ENCODE data around the gene HTRA2. TPM values are rescaled to one million over a fixed set of nuclear protein-coding genes. Genes with fewer than 3 reads are reported as not detected.

The HTRA2 gene
- total RNA-seq, 1 donor from 2014 or later = 31.4 TPM

- Histone ChIP-seq H3K9me3 (no peaks in the 10 kb centered on the region), H3K36me3 (no peaks in the 10 kb centered on the region), H3K27ac (peak overlapping the region; percentile 67), H3K27me3 (no peaks in the 10 kb centered on the region), H3K4me3 (no peak overlapping the region), H3K4me1 (peaks cover 22% of the 10 kb centered on the region)
- ATAC-seq (peak; percentile 85), DNase-seq (no peak)
- intact Hi-C loops (cut with DNase I) = no loop called here
- TF ChIP-seq CTCF (IDR thresholded peaks at IDR 0.05) = no peak
Measured at GRCh38 chr2:74577448-74577847, 47.7 kb downstream of the HTRA2 start.

GRCh38 chr2:74578408-74578807 is 48.7 kb downstream of the HTRA2 start:
- intact Hi-C loops (cut with DNase I) = no loop called here
- DNase-seq = no peak
- H3K27ac ChIP-seq = peak overlapping the region; percentile 36

GRCh38 chr2:74581463-74581862 is 51.7 kb downstream of the HTRA2 start:
- Histone ChIP-seq H3K27me3 (no peaks in the 10 kb centered on the region), H3K4me1 (peaks cover 9% of the 10 kb centered on the region), H3K4me3 (no peak overlapping the region), H3K9me3 (no peaks in the 10 kb centered on the region), H3K36me3 (no peaks in the 10 kb centered on the region), H3K27ac (no peak overlapping the region)
- intact Hi-C loops (cut with DNase I) = loop anchor here (10.0 kb wide), 1 partner anchor 87 kb away; the partner anchor contains the start of gene LBX2
- no peak for ATAC-seq
- DNase-seq = no peak
- no peak for TF ChIP-seq CTCF (IDR thresholded peaks at IDR 0.05)

More at GRCh38 chr2:74578408-74578807, 48.7 kb downstream of the HTRA2 start:
- Histone ChIP-seq H3K4me1 (peaks cover 22% of the 10 kb centered on the region), H3K9me3 (no peaks in the 10 kb centered on the region), H3K27me3 (no peaks in the 10 kb centered on the region), H3K4me3 (no peak overlapping the region), H3K36me3 (no peaks in the 10 kb centered on the region)
- TF ChIP-seq CTCF (IDR thresholded peaks at IDR 0.05) = no peak
- no peak for ATAC-seq

GRCh38 chr2:74582184-74582583 is 52.5 kb downstream of the HTRA2 start:
- no peak for ATAC-seq

More at GRCh38 chr2:74582184-74582583, 52.5 kb downstream of the HTRA2 start:
- H3K4me3 ChIP-seq = no peak overlapping the region
- DNase-seq = no peak
- H3K27me3 ChIP-seq = no peaks in the 10 kb centered on the region
- H3K4me1 ChIP-seq = peaks cover 9% of the 10 kb centered on the region
- no peaks in the 10 kb centered on the region for H3K9me3 ChIP-seq
- intact Hi-C loops (cut with DNase I) = loop anchor here (10.0 kb wide), 1 partner anchor 87 kb away; the partner anchor contains the start of gene LBX2
- no peak for TF ChIP-seq CTCF (IDR thresholded peaks at IDR 0.05)
- H3K27ac ChIP-seq = no peak overlapping the region
- no peaks in the 10 kb centered on the region for H3K36me3 ChIP-seq

Other genes starting within 250 kb of the HTRA2 start
- 3.2 TPM for gene SLC4A5, start 186.5 kb upstream of the HTRA2 start, total RNA-seq
- 140 TPM for gene DCTN1, start 149.6 kb upstream of the HTRA2 start, total RNA-seq
- gene C2orf81, start 108.3 kb upstream of the HTRA2 start, total RNA-seq = 2.1 TPM
- gene WDR54, start 108.2 kb upstream of the HTRA2 start, total RNA-seq = 8.4 TPM
- 32.3 TPM for gene RTKN, start 88.0 kb upstream of the HTRA2 start, total RNA-seq
- gene INO80B, start 74.8 kb upstream of the HTRA2 start, total RNA-seq = 30.2 TPM
- 57.5 TPM for gene WBP1, start 71.5 kb upstream of the HTRA2 start, total RNA-seq
- 51.6 TPM for gene MOGS, start 64.6 kb upstream of the HTRA2 start, total RNA-seq
- 73.1 TPM for gene MRPL53, start 57.3 kb upstream of the HTRA2 start, total RNA-seq
- 16.1 TPM for gene CCDC142, start 46.9 kb upstream of the HTRA2 start, total RNA-seq
- 23.4 TPM for gene TTC31, start 46.9 kb upstream of the HTRA2 start, total RNA-seq
- gene LBX2, start 30.3 kb upstream of the HTRA2 start, total RNA-seq = 1.8 TPM
- 30.1 TPM for gene PCGF1, start 22.2 kb upstream of the HTRA2 start, total RNA-seq
- not detected for gene TLX2, start 15.5 kb upstream of the HTRA2 start, total RNA-seq
- not detected for gene DQX1, start 3.7 kb upstream of the HTRA2 start, total RNA-seq
- gene AUP1, start 227 bp upstream of the HTRA2 start, total RNA-seq = 119 TPM
- 8.1 TPM for gene LOXL3, start 24.0 kb downstream of the HTRA2 start, total RNA-seq
- gene DOK1, start 24.8 kb downstream of the HTRA2 start, total RNA-seq = 35.7 TPM
- gene M1AP, start 118.4 kb downstream of the HTRA2 start, total RNA-seq = 1.4 TPM
- gene SEMA4F, start 124.3 kb downstream of the HTRA2 start, total RNA-seq = 9.0 TPM